Globus pallidus (tissue), 1 donor: Measurements from ENCODE around the gene SIN3A.
"Not testable (repeated sequence)": the region's sequence is repeated elsewhere in the genome, so short reads cannot be mapped to it uniquely, and the experiment has no call there.

Experiments used
- DNase-seq: peaks from one replicate; pipeline ENCODE4 v3.0.0-alpha.2; 2015; ENCODE audit warnings: low spot score

SIN3A gene

DNA sequence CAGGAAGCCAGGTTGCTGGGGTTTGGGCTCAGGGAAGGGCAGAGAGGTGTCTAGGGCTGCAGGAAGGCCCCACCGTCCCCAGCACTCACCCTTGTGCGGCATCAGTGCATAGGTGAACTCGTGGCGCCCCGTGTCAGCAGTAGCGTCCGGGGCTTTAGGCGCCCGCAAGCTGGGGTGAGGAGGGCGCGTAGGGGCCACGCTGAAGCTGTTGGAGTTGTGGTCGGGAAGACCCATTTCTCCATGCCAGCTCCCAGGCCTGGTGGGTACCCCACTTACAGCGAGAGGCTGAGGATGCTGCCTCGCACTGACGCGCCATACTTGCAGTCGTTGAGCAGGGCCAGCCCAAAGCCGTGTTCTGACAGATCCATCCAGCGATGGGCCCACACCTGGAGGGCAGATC is 95.0 kb downstream of the SIN3A start:
- no peak for DNase-seq

DNA sequence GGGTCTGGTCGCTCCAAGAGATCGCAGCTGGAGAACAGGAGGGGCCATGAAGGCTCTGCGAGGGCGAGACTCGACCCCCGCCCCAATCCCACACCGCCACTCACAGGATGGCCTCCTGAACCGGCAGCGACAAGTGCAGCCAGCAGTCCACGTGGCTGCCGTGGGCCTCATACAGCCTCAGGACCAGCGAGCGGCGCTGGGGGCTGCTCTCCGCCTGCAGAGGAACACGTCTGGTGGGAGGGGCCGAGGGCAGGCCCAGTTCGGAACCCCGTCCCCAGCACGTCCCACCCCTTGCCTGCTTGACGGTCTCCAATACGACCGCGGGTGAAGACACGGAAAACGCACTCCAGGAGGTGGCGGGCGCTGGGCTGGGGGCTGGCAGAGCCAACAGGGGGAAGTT is 95.5 kb downstream of the SIN3A start:
- no peak for DNase-seq

DNA sequence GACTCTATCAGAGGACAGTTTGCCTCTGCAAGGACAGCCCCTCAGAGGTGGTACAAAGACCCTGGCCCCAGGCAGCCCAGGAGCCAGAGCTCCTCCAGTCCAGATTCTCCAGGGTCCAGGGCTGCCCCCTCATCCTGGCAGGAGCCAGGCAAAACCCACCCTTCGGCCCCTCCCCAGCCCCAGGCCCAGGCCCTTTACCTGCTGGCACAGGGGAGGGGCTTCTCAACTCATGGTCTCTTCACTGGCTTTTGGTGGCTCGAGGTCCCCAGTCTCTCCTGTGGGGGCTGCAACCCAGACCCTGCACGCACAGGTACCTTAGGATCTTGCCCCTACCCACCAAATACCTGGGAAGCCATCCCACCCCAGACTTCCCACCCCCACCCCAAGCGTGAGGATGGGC is 96.1 kb downstream of the SIN3A start:
- no peak for DNase-seq

DNA sequence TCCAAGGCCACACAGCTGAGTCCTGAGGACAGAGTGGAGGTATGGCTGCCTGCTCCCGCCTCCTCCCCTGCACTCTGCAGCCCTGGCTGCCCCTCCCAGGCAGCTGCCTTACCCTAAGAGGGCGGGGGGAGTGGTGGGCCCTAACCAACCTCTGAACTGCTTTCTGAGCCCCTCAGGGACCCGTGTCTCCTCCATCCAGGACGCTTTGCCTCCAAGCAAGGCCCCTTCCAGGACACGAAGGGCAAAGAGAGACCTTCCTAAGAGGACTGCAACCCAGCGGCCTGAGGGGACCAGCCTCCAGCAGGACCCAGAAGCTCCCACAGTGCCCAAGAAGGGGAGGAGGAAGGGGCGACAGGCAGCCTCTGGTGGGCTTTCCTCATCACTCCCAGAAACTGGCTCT is 97.0 kb downstream of the SIN3A start:
- DNase-seq = no peak

DNA sequence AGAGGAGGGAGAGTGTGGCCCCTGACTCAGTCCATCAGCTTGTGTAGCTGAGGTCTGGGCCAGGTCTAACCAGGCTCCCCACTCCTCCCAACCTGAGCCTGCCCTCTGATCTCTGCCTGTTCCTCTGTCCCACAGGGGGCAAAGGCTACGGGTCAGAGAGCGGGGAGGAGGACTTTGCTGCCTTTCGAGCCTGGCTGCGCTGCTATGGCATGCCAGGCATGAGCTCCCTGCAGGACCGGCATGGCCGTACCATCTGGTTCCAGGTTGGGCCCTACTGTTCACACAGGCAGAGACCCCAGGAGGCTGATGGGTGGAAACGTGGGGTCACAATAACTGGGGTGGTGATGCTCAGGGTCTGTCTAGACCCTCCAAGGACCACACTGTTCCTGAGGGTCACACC is 97.9 kb downstream of the SIN3A start:
- DNase-seq = no peak

DNA sequence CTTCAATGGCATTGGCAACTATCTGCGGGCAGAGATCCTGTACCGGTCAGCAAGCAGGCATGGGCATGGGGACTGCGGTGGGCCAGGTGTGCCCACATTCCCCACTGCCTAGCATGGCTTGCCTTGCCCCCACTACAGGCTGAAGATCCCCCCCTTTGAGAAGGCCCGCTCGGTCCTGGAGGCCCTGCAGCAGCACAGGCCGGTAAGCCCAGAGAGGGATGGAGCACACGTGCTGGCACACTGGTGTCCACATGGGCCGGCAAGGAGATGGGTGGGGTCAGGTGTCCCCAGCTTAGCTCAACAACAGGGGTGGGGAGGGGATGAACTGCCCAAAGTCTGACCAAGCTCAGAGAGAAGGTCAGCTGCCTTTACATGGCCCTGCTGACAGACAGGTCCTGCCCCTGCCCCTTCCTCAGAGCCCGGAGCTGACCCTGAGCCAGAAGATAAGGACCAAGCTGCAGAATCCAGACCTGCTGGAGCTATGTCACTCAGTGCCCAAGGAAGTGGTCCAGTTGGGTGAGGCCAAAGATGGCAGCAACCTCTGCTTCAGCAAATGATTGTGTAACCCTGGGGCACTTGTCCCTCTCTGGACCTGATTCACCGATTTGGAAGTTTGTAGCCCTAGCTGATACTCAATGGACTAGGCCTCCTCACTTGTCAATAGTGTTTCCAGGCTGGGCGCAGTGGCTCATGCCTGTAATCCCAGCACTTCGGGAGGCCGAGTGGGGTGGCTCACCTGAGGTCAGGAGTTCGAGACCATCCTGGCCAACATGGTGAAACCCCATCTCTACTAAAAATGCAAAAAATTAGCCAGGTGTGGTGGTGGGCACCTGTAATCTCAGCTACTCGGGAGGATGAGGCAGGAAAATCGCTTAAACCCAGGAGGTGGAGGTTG is 99.1 kb downstream of the SIN3A start:
- no peak for DNase-seq

DNA sequence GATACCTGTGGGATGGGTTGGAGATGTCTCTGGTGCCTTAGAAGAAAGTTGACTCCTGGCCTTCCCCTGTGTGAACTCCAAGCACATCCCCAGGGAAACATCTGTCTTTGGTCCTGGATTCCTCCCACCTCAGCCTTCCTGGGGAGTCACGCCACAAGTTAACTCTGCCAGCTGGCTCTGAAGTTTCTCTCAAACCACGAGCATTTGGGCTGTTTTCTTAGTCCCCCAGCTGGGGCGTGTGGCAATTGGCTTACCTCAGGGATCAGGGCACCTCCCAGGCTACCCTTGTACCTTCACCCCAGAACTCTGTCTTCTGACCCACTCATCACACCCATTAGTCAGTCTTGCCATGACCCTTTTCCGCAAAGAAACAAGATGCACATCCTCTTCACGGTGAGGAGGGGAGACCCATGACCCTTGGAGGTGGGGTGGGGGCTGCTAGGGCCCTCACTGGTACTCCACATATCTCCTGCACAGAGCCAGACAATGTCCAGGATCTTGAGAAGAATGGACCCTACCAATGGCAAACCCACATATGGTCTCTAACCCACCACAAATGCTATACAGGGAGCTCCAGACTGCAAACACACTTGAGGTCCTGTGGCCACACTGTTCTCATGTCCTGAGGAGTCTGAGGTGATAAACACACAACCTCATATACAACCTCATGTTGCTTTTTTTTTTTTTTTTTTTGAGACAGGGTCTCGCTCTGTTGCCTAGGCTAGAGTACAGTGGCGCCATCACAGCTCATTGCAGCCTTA is 100.7 kb downstream of the SIN3A start:
- no peak for DNase-seq

DNA sequence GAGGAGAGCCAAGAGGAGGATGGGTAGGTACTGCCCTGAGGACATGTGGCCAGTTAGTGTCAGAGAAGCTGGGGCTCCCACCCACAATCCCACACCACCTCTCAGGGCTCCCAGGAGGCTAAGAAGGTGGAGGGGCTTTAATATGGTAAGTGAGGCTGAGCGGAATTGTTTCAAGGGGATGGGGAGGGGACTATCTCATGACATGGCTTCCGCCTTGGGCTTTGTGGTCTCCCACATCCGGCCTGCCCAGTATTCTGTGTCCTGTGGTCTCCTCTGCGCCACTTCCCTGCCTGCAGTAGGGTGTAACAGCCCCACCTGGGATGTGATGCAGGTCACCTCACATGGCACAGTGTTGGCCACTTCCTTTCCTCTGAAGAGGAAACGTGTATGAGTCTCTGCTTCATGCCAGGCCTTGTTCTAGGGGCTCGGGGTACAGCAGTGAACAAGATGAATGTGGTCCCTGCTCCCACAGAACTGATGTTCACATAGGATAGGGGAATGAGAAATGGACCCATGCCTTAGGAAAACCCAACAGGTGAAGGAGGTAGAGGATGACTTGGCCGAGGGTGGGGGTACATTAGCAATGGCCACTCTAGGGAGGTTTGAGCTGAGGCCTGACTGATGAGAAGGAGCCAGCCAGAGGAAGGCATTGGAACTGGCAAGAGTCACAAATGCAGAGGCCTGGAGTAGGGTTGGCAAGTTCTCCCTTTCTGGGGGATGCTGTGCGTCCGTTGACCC is 101.5 kb downstream of the SIN3A start:
- DNase-seq = no peak

DNA sequence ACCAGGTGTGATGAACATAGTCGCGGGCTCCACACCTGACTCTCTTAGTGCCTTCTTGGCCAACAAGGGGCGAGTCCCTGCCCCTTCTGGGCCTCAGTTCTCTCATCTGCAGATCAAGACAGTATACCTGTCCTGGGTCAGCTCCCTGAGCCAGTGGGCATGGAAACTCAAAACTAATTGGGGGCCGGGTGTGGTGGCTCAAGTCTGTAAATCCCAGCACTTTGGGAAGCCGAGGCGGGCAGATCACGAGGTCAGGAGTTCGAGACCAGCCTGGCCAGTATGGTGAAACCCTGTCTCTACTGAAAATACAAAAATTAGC is 102.2 kb downstream of the SIN3A start:
- not testable (repeated sequence) for DNase-seq

DNA sequence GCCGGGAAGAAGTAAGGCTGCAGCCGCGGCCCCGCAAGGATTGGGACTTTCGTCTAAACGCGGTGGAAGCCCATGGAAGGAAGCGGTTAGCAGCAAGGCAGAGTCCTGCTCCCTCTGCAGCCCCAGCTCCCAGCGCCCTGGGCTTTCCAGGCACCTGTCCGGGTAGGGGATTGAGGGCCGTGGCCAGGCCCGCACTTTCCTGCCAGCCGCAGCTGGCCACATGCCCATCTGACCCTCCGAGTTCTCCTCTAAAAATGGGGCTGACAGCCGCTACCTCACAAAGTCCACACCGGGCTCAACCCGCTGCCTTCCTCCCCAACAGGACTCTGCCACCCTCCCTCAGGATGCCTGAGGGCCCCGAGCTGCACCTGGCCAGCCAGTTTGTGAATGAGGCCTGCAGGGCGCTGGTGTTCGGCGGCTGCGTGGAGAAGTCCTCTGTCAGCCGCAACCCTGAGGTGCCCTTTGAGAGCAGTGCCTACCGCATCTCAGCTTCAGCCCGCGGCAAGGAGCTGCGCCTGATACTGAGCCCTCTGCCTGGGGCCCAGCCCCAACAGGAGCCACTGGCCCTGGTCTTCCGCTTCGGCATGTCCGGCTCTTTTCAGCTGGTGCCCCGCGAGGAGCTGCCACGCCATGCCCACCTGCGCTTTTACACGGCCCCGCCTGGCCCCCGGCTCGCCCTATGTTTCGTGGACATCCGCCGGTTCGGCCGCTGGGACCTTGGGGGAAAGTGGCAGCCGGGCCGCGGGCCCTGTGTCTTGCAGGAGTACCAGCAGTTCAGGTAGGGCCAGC is 102.7 kb downstream of the SIN3A start:
- DNase-seq = no peak

DNA sequence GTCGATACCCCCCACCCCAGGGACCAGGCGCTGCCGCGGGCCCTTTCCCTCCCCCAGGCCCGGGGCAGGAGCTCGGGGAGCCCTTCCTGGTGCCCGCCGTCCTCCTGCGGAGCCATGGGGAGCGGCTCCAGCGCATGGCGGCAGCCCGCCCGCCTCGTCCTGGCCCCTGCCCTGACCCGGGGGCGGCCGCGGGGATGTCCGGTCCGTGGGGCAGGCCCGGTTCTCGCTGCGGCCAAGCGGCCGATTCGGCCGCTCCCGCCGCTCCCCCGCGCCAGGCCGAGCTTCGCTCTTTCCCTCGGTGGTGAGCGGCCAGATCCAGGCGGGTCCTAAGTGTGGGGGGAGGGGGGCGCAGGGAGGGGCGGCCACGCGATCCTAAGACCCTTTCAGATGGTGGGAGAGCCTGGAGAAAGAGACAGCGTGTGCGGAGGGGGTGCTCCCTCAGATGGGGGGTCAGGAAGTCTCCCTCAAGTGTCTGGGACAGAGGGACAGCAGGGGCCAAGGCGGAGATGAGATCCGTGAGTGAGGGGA is 103.4 kb downstream of the SIN3A start:
- DNase-seq = no peak

DNA sequence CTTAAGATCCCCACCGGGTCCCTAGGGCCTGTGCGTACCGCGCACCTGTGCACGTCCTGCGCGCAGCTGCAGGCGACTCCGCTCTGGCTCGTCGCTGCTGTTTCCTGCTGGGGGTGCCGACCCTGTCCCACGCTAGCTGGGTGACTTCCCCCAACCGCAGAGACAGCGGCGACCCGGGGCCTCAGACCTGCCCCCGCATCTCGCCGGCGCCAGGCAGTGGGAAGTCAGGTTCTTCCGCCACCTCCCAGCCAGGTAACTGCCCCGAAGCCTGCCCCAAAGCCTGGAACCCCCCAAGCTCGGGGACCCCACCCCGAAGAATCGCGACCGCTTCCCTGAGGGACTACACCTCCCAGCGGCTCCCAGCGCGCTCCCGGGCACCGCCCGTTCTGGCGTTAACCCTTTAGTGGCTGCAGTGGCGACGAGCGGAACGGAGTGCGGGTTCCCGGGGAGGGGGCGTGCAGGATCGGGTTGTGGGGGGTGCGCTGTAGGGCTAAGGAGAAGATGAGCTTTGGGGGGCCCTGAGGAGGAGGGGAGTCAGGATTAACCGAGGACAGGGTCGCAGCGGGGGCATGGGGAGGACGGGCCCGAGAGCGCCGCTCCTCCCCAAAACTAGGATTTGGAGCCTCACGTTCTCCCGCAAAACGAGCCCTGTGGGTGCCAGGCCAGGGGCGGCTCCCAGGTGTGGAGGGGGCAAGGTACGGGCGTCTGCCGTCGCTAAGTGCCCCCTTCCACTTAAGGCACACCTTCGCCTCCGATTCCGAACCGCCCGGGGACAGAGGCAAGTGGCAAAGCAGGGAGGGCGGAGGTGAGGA is 104.1 kb downstream of the SIN3A start:
- no peak for DNase-seq

DNA sequence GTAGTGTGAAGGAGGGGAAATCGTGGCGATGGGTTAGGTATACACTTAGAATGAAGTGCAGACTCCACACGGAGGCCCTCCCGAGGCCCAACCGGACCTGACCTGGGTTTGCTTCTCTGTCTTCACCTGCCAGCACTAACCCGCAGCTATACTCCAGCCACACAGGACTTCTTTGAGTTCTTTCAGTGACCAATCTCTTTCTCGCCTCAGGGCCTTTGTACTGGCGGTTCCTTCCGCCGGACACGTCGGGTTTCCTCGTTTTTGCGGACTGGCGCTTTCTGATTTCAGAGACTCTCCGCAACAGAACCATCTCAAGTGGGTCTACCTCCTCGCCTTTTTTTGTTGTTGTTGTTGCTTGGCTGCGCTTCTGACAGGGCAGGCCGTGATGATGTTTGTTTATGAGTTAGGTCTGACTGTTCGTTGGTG is 104.7 kb downstream of the SIN3A start, which contains the start of gene NEIL1:
TSS of gene NEIL1 (plus strand) at position 244 of the 426 bp plus-strand sequence. CDS start 1,867 bp downstream, outside the sequence.
- no peak for DNase-seq

DNA sequence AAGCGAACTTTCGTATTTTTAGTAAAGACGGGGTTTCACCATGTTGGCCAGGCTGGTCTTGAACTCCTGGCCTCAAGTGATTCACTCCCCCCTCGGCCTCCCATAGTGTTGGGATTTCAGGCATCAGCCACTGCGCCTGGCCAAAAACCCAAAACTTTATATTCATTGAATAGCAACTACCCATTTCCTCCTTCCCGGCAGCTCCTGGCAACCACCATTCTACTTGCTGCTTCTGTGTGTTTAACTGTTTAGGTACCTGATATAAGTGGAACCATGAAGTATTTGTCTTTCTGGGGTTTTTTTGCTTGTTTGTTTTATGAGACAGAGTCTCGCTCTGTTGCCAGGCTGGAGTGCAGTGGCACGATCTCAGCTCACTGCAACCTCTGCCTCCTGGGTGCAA is 107.5 kb downstream of the SIN3A start:
- not testable (repeated sequence) for DNase-seq

DNA sequence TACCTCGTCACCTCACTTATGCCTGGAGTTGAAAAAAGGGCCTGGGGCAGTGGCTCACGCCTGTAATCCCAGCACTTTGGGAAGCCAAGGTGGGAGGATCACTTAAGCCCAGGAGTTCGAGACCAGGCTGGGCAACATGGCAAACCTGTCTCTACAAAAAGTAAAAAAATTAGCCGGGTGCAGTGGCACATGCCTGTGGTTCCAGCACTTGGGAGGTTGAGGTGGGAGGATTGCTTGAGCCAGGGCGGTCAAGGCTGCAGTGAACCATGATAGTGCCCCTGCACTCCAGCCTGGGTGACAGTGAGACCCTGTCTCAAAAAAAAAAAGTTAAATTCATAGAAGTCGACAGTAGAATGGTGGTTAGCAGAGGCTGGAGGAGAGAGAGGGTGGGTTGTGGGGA is 109.3 kb downstream of the SIN3A start:
- DNase-seq = no peak

DNA sequence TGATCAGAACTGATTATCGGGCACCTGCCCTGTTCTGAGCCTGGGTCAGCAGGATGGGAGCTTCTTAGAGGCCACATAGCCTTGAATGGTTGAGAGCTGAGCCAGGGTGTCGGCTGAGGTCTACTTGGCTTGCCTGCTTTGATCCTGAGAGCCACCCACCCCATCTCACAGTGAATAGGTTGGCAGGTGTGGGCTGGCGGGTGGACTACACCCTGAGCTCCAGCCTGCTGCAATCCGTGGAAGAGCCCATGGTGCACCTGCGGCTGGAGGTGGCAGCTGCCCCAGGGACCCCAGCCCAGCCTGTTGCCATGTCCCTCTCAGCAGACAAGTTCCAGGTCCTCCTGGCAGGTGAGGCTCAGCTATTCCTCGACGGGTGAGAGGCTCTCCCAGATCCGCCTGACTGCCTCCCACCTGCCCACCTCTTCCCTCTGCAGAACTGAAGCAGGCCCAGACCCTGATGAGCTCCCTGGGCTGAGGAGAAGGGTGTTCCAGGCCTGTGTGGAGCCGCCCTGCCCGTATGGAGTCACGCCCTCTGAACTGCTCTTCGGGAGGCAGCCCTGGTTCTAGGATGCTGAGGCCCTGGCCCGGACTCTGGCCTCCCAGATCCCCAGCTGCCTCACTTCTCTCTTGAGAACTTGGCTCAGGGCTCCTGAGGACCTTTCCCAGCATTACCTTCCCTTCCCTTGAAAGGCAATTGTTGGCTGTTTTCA is 111.8 kb downstream of the SIN3A start:
- DNase-seq = no peak

DNA sequence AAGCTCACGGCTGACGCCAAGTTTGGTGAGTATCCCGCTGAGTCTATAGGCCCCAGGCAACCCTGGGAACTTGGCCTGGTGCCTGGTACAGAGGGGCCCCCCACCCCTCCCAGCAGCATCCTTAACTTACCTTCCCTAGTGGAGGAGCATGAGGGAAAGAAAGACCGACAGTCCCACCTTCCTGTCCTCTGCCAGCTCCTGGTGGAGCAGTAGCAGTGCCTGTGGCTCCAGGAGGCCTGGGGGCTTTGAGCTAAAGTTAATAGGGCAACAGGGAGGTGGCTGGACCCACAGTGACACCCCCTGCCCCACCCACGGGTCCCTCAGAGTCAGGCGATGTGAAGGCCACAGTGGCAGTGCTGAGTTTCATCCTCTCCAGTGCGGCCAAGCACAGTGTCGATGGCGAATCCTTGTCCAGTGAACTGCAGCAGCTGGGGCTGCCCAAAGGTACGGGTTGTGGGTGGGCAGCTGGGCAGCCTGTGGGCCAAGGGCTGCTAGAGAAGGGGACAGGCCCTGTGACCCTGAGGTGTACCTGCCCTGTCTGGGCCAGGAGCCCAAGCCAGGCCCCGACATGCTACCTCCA is 112.7 kb downstream of the SIN3A start:
- DNase-seq = no peak

DNA sequence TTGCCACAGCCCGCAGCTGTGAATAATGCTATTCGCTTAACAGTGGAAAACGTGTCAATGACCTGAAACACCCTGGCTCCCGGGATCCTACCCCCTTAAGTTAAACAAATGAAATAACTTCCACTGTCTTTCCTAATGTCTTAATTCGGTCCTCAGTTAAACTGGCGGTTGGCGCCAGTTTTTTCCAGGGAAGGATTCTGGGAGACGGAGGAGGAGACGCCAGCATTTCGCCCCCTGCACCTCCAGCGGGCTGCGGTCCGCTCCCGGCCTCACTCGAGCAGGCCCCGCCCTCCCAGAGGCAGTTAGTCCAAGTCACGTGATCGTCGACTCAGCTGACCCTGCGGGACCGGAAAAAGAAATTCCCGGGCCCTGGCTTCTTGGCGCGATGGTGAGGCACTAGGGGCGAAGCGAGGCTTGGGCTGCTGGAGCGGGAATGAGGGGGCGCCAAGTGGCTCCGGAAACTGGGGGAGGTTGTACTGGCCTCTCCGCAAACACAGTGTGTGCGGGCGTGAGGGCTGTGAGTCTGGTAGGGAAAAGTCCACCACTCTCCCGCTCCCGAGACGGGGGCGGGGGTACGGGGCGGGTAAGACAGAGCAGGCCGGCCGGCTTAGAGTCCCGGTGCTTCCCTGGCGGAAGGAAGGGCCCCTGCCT is 115.7 kb downstream of the SIN3A start, which contains the start of gene COMMD4:
TSS of gene COMMD4 (plus strand) at position 359 of the 651 bp plus-strand sequence. CDS start at position 386, 27 bp downstream.
- peak; percentile 91 for DNase-seq

DNA sequence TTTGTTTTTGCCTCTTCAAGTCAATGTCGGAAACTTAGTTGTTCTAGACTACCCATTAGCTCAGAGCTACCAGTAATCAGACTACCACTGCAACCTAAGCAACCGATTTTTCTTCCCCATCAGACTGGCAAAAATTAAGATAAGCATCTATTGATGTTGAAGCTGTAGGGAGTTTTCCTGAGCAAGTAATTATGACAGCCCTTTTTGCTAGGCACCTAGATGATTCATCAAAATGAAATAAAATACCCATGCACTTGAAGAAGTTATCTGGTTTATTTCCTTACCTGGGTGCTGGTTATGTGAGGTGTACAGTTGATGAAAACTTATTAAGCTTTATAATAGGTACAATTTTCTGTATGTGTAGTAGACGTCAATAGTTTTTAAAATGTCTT is 116.2 kb downstream of the SIN3A start:
- DNase-seq = no peak
